Panc1 (cell line): Measurements from ENCODE around the gene FIBIN. TPM values are rescaled to one million over a fixed set of nuclear protein-coding genes. Genes with fewer than 3 reads are reported as not detected.

ENCODE experiments used
- ATAC-seq: fragments of 200-7000 bp; cut with Tn5 transposase; 2 replicates; pipeline ENCODE4 v1.9.1; 2020; ENCODE audit warnings: mild to moderate bottlenecking, moderate library complexity
- BruUV-seq: library from RNA; stranded (reverse); fragments of 400-500 nt; replicated peaks from 2 replicates; lab custom pipeline; 2021; lab: Mats Ljungman, UMichigan
- CTCF ChIA-PET: fragments of 300-600 bp; sonication (Branson Sonifier 250); formaldehyde crosslinking; loops from one replicate; lab custom pipeline; 2022; ENCODE audit warnings: antibody characterized with exemption; lab: Charles Lee
- POLR2A ChIA-PET: fragments of 300-600 bp; sonication (Branson Sonifier 250); formaldehyde crosslinking; loops from one replicate; lab custom pipeline; 2022; ENCODE audit warnings: antibody characterized with exemption; lab: Charles Lee
- DNase-seq: peaks from one replicate; pipeline ENCODE4 v3.0.0-alpha.2; 2010; ENCODE audit warnings: low read depth, low spot score
- H3K27ac ChIP-seq: 2 replicates; pipeline ENCODE4 v1.5.1; 2011; ENCODE audit warnings: mild to moderate bottlenecking, low read length, inconsistent platforms
- H3K27me3 ChIP-seq: fragments of 200-500 bp; sonication (Bioruptor generic); 2 replicates; pipeline ENCODE4 v1.6.0; 2014; ENCODE audit warnings: low read length, inconsistent platforms; ENCODE audit not compliant: control insufficient read depth, insufficient read depth
- H3K36me3 ChIP-seq: fragments of 200-500 bp; sonication (Bioruptor generic); 2 replicates; pipeline ENCODE4 v1.5.1; 2014; ENCODE audit warnings: inconsistent platforms, mild to moderate bottlenecking, low read length, moderate library complexity; ENCODE audit not compliant: control insufficient read depth, insufficient read depth
- H3K4me1 ChIP-seq: 2 replicates; pipeline ENCODE4 v1.5.1; 2011; ENCODE audit warnings: inconsistent platforms, mild to moderate bottlenecking, low read length, moderate library complexity; ENCODE audit not compliant: control insufficient read depth, insufficient read depth
- H3K4me3 ChIP-seq, 2 experiments: 2 replicates each; pipeline ENCODE4 v1.5.1; 2011 to 2012; ENCODE audit warnings: low read depth in 2 of 2, low read length in 2 of 2, mild to moderate bottlenecking in 2 of 2, inconsistent platforms in 1 of 2, moderate library complexity in 1 of 2
- H3K9me3 ChIP-seq: fragments of 200-500 bp; sonication (Bioruptor generic); 2 replicates; pipeline ENCODE4 v1.5.1; 2014; ENCODE audit warnings: low read depth, mild to moderate bottlenecking, inconsistent platforms, low read length, moderate library complexity; ENCODE audit not compliant: control insufficient read depth, insufficient read depth
- CTCF ChIP-seq: fragments of 450-650 bp; IDR thresholded peaks from 2 replicates; pipeline ENCODE4 v1.5.1; 2017; ENCODE audit warnings: mild to moderate bottlenecking
- POLR2AphosphoS5 ChIP-seq: IDR thresholded peaks from 2 replicates; pipeline ENCODE4 v1.6.1; 2012; ENCODE audit warnings: mild to moderate bottlenecking, low read depth, low read length, moderate library complexity
- REST ChIP-seq, 2 experiments: IDR thresholded peaks; 2 replicates each; pipeline ENCODE4 v1.6.1; 2011 to 2012; ENCODE audit warnings: low read depth in 2 of 2, control low read depth in 1 of 2, low read length in 1 of 2, mild to moderate bottlenecking in 1 of 2, moderate library complexity in 1 of 2; ENCODE audit not compliant: insufficient read depth in 1 of 2
- SIN3A ChIP-seq: IDR thresholded peaks from 2 replicates; pipeline ENCODE4 v1.6.1; 2012; ENCODE audit warnings: low read depth, mild to moderate bottlenecking, low read length, moderate library complexity, borderline replicate concordance; ENCODE audit not compliant: insufficient read depth
- TCF7L2 ChIP-seq: IDR thresholded peaks from 2 replicates; pipeline ENCODE4 v1.6.1; 2011; ENCODE audit warnings: mild to moderate bottlenecking, low read depth, low read length, inconsistent platforms
- in situ Hi-C: cut with HindIII; loops from 2 replicates; pipeline ENCODE4 v1.10.0; 2016; ENCODE audit warnings: low sequenced_read_pairs, low pct_unique_long_range_greater_than_20kb
- intact Hi-C: fragments of 100-400 bp; cut with micrococcal nuclease; formaldehyde crosslinking; loops from one replicate; pipeline ENCODE4 v1.10.0; 2022; ENCODE audit not compliant: unreplicated experiment
- total RNA-seq: library from RNA; stranded (reverse); gene quantifications from one replicate; pipeline ENCODE4 v1.2.1, GENCODE V29; 2021; ENCODE audit not compliant: unreplicated experiment

FIBIN gene
- total RNA-seq, 1 experiment from 2014 or later = not detected

DNA sequence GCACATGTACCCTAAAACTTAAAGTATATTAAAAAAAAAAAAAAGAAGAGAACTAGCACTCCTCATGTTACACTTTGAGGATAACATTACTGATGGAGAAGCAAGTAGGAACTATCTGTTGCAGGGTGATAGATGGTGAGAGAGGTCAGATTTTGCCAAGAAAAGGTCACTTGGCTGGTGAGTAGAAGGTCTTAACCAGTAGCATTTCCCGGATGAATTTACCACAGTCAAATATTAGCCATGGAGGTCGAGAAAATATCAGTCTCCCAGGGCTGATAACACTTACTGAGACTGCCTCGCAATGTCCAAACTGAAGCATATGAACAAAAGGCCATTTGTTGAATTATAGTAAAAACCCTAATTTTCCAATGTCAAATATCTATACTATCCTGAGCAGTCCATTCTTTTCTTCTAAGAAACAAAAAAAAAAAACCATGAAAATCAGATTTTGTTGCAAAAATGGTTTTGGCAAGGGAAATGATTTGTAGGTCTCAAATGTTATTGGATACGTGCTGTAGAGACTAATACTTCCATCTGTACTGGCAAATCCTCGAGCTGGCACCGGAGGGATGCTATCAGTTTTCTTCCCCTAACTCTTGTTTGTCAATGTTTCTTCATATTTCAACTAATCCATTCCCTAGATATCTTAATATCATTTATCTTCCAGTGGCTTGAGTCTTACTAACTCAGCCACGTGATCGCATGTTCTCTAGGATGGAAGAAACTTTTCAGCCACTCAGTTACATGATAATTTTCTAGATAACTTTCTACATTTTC, 32.2 kb downstream of the FIBIN start:
- intact Hi-C loops = no loop called here
- ChIA-PET POLR2A (no interaction called here), CTCF (interaction anchor here (0.7 kb wide), 1 partner anchor 50 kb away, joined by 5 read pairs; no protein-coding TSS in a partner anchor)
- no peaks in the 10 kb centered on the region for H3K27me3 ChIP-seq
- DNase-seq = no peak
- H3K27ac ChIP-seq = no peak overlapping the region
- no peaks in the 10 kb centered on the region for H3K9me3 ChIP-seq
- in situ Hi-C loops = no loop called here
- TF ChIP-seq SIN3A = no peak
- no peak for TF ChIP-seq CTCF
- no peak for TF ChIP-seq REST (IDR thresholded peaks at IDR 0.05; ENCODE audit: insufficient read depth in 1 of 2, low read depth in 2 of 2, low read length in 1 of 2)
- TF ChIP-seq TCF7L2 = no peak
- TF ChIP-seq POLR2AphosphoS5 = no peak
- no TSS peak for BruUV-seq
- no peaks in the 10 kb centered on the region for H3K4me1 ChIP-seq
- no peak overlapping the region for H3K4me3 ChIP-seq
- H3K36me3 ChIP-seq = no peaks in the 10 kb centered on the region
- ATAC-seq = no peak

GRCh38 chr11:27028561-27028965, 34.7 kb downstream of the FIBIN start:
- DNase-seq = no peak
- in situ Hi-C loops (no loop called here), intact Hi-C loops (no loop called here)
- no peaks in the 10 kb centered on the region for H3K27me3 ChIP-seq
- ChIA-PET POLR2A (no interaction called here), CTCF (interaction anchor here (0.6 kb wide), 1 partner anchor 367 kb away, joined by 3 read pairs; no protein-coding TSS in a partner anchor)
- no peak overlapping the region for H3K4me3 ChIP-seq
- TF ChIP-seq TCF7L2 (no peak), POLR2AphosphoS5 (no peak), REST (IDR thresholded peaks at IDR 0.05; ENCODE audit: insufficient read depth in 1 of 2, low read depth in 2 of 2, low read length in 1 of 2) (no peak), SIN3A (no peak), CTCF (no peak)
- no peak overlapping the region for H3K27ac ChIP-seq
- no peak for ATAC-seq
- no TSS peak for BruUV-seq
- H3K36me3 ChIP-seq = no peaks in the 10 kb centered on the region
- no peaks in the 10 kb centered on the region for H3K9me3 ChIP-seq
- no peaks in the 10 kb centered on the region for H3K4me1 ChIP-seq
